NCI-H345 (cell line): ENCODE results near the gene C2orf42.
A peak's percentile ranks its signal among the peaks of the same experiment; 100 is the strongest.
"Not testable (repeated sequence)": the region's sequence is repeated elsewhere in the genome, so short reads cannot be mapped to it uniquely, and the experiment has no call there.

Experiments used
- DNase-seq: peaks from one replicate; lab custom pipeline; 2025; lab: John Stamatoyannopoulos, UW

C2orf42 gene

DNA sequence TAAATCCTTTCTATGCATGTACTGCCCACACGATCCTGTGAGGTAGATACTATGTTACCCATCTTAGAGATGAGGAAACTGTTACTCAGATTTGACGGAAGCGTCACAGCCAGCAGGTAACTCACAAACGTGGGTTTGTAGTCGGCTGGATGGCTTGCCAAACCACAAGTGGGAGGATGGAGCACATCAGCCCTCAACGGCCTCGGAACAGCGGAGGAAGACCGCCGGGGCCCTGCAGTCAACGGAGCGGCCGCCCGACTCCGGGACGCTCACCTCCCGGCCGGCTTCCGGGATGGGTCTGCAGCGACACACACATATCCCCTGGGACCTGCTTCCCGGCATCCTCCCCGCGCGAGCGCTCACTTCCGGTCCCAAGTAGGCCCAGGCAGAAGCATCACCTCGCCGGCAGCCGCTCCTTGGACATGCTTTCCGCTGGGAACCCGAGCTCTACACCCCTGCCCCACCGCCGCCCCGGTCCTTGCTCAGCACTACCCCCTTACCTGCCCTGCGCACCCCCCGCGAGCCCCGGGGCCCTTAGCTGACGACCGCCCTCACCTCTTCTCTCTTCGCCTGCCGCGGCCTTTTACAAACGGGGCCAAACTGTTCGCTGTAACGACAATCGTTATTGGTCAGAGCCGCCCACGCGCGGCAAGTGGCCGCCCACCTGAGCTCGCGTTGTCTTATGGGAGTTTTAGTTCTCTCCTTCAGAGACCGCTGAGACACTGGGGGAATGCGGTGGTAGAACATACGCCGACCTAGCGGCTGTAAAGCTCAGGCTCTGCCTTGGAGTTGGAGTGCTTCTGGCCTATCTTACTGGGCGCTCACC is at the start of gene C2orf42:
C2orf42 (minus strand) TSS at position 602 of the 826 bp plus-strand sequence. CDS start 9,034 bp downstream, outside the sequence.
- peak; percentile 97 for DNase-seq

DNA sequence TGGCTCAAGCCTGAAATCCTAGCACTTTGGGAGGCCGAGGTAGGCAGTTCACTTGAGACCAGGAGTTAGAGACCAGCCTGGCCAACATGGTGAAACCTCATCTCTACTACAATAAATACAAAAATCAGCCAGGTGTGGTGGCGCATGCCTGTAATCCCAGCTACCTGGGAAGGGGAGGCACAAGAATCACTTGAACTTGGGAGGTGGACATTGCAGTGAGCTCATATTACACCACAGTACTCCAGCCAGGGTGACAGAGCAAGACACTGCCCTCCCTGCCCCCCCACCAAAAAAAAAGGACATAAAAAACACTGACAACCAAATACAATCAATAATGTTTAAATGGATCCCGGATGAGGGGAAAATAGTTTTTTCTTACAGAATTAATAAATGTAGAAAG is 49.8 kb upstream of the C2orf42 start:
- no peak for DNase-seq

DNA sequence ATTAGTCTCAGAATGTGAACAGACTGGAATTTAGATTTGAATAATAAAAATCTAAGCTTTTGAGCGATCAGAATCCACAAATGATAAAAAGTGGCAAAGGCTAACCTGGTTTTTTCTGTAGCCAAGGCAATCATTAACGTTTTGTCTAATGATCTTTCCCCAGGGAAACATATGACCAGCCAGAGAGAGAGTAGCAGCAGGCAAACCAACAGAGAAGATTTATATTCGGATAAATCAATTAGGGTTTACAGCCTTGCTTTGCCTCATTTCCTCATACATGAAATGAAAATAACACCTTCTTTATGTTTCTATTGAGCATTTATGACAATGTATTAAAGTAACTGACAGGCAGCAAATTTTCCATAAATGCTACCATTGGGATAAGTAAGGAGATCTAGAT is 43.1 kb upstream of the C2orf42 start:
- no peak for DNase-seq

DNA sequence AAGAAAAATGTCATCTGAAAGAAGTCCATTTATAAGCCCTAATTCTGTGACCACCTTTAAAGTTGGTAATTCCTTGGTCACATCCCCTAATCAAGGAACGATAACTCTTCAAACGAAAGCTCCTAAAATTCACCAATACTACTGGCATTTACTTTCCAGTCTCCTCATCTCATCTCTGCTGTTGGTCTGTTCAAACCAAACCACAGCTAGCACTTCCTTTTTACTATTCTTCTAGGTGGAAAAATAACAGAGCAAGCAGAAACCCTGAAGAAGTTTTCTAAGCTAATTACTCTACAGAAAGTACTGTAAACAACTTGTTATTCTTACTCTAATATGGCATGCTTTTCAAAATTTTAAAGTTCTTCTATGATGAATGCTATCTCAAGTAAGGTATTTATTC is 36.0 kb upstream of the C2orf42 start:
- no peak for DNase-seq

DNA sequence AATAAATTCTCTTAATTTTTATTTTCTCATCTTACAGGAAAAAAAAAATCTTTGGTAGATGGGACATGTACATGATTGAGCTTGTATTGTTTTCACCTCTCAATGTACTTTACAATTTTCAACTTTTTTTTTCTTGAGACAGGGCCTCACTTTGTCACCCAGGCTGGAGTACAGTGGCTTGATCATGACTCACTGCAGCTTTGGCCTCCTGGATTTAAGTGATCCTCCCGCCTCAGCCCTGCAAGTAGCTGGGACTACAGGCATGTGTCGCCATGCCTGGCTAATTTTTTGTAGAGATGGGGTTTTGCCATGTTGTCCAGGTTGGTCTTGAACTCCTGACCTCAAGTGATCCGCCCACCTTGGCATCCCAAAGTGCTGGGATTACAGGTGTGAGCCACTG is 32.5 kb upstream of the C2orf42 start:
- not testable (repeated sequence) for DNase-seq

DNA sequence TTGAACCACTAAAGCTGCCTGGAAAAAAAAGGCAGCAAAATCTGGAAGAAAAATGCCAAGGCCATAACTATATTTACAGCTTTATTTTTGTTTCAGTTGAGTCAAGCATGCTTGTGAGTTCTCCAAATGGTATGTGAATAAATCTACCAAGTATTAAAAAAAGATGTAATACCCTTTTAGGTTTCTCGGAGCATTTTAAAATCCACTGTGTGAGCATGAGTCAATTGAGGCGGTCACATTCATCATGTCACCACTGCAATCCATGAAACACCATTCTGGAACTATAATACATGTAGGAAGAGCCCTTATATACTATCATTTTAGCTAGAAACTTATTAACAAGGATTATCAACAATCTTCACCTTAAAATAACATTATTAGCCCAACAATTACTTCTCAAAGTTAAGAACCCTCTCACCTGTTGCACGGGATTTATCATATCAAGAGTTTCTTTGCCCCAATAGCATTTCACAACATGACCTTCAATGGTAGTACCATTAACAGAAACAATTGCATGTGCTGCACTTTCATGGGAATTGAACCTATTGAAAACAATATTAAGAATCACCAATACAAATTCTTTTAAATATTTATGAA is 24.2 kb upstream of the C2orf42 start:
- no peak for DNase-seq

DNA sequence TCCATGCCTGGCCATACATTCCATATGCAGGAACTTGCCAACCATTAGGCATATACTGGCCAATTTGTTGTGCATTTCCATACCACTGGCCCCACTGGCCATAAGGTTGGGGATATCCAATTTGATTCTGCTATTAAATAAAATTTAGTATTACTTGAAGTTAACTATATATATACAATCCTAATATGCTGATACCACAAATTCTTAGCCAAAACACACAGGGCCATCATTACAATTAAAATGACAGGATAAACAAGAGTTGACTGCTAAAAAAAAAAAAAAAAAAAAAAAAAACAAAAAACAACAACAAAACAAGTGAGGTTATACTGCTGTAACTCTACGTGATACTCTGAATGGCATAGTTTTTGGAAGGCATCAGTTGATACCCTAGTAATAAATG is 23.5 kb upstream of the C2orf42 start:
- no peak for DNase-seq

DNA sequence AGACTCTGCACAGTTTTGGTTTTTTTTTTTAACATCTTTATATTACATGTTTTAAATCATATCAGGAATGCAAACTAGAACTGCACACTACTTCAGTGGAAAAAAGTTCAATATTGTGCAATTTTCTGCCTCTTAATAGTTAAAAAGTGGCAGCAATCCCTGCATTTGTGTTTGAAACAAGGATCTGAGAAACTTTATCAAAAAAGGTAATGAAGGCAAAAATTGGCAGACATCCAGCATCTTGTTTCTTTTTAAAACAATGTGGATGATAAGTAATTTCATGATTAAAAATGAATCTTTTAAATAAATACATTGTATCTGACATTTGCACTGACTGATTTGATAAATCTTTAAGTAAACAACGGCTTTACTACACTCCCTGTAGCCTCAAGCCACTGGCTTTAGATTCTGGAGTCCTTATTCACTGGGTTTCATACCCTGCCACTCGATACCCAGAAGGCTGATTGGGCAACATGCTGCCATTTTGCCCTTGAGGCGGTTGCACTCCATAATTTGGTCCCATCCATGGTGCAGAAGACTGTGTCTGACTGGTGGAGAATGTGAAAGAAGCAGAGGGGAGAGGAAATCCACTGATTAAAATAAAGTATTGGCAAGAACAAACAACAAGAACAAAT is 21.6 kb upstream of the C2orf42 start:
- DNase-seq = no peak

DNA sequence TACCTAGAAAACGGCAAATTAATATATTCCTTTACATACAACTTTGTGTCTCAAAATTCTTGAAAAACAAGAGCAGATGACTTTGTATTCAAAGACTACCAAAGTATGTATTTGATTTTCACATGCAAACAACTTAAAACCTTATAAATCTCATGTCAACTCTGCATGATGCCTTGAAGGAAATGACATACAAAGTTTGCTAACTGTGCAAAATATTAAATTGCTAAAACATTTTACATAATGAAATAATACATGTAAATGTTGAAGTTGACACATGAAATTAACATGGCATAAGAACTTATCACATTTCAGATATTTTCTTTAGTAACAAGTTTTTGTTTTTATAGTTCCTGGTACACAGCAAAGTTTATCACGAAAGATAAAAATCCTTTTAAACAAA is 20.8 kb upstream of the C2orf42 start:
- DNase-seq = no peak

DNA sequence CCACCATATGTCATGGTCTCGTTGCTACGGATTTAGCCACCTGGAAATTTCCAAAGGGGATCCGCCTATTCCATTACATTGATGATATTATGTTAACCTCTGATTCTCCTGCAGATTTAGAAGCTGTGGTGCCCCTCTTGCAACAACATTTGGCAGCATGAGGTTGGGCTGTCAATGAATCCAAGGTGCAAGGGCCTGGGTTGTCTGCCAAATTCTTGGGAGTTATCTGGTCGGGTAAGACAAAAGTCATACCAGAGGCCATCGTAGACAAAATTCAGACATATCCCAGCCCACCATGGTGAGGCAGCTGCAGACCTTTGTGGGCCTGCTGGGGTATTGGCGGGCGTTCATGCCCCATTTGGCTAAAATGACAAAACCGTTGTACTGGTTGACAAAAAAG is 13.6 kb upstream of the C2orf42 start:
- DNase-seq = no peak

DNA sequence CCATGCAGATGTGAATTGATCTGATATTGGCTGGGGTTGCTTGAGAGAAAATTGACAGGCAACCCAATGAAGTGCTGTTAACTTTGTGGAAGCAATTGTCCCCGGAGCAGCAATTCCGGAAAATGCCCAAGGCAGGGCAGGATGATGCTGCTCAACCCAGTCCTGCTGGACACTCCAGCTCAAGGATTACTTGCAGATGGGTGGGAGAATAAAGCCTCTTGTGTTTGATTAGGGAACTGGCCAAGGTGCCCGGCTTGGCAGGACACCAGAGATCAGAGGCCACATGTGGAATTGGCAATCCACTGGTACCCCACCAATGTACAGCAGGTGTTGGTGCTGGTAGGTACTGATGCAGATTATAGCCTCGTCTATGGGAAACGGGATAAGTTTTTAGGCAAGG is 12.3 kb upstream of the C2orf42 start:
- DNase-seq = no peak

DNA sequence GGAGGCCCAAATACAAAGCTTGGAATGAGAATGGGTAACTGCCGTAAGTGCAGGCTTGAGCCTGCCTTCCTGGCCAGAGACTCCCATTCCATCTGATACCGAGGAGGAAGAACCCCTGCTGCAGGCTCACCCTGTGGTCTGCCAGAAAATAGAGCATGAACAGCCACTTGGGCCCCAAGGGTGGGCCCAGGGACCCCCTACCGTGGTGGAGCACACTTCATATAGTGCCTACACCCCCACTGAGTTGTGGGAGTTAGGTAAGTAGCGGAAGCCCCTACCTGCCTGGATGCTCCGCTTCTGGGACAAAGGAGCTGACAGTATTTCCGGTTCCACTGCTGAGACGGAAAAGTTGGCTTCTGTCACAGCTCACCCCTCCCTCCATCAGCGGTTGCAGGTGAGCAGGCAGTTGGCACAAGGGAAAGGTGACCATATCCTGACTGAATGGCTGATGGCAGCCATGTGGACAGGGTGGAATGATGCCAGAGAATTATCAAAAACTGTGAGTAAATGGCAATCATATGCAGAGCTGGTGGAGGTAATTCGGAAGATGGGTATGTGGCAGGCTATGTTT is 11.5 kb upstream of the C2orf42 start:
- DNase-seq = no peak

DNA sequence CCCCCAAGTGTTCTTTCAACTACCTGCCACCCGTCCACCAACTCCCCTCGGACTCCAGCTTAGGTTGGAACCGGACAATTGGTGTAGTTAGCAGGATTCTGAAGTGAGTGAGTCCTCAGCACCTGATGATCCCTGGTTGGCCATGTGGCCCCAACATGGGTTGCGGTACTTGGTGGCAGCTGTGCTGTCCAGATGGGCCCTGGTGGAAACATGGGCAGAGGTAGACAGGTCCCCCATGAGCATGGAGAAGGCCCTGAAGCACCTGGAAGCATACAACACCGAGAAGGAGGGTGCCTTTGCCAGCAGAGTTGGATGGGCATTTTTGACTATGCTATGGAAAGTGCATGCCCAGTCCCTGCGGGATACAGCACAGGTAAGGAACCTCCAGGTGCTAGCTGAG is 11.0 kb upstream of the C2orf42 start:
- no peak for DNase-seq

DNA sequence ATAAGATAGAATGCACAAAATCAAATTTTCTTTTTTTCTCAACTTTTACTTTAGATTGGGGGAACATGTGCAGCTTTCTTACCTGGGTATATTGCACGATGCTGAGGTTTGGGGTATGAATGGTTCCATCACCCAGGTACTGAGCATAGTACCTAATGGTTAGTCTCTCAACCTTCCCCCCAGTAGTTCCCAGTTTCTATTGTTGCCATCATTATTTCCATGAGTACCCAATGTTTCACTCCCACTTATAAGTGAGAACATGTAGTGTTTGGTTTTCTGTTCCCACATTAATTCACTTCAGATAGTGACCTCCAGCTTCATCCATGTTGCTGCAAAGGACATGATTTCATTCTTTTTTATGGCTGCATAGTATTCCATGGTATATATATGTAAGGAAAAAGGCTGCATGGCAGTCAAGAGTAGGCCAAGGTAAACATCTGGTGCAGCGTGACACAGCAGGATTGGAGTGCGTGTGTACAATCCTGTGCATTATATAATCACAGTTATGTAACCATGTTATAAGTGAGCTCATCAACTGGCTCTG is 10.5 kb upstream of the C2orf42 start:
- no peak for DNase-seq

DNA sequence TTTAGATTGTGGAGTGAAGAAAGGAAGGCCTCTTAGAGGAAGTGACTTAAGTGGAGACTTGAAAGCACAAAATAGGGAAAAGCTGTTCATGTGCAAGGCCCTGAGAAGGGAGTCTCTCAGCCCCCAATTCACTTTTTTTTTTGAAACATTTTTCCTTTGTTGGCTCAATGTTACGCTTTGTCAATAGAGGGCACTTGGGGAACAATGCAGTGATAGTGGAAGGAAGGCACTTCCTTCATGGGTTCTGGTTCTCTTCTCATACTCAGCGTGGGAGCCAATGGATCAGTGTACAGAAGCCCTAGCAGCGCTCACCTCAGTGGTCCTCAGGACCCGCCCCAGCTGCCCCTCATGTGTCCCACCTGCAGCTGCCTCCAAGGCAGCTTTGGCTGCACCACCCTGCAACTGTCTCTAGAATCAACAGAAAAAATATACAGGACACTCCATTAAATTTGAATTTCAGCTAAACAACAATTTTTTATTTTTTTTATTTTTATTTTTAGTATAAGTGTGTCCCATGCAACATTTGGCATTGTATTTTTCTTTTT is 8.6 kb upstream of the C2orf42 start:
- DNase-seq = no peak

DNA sequence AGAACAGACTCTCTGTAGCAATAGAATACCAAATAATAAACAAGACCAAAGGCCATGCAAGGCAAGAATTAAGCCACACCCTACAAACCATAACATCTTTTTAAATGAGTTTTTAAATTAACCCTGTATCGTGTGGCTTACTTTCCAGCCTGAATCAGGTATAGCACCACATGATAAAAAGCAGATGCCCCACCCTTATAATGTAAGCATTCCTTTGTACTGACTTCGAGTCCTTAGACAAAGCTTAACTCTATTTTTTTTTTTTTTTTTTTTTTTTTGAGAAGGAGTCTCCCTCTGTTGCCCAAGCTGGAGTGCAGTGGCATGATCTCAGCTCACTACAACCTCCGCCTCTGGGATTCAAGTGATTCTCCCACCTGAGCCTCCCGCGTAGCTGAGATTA is 1.7 kb upstream of the C2orf42 start:
- DNase-seq = no peak

DNA sequence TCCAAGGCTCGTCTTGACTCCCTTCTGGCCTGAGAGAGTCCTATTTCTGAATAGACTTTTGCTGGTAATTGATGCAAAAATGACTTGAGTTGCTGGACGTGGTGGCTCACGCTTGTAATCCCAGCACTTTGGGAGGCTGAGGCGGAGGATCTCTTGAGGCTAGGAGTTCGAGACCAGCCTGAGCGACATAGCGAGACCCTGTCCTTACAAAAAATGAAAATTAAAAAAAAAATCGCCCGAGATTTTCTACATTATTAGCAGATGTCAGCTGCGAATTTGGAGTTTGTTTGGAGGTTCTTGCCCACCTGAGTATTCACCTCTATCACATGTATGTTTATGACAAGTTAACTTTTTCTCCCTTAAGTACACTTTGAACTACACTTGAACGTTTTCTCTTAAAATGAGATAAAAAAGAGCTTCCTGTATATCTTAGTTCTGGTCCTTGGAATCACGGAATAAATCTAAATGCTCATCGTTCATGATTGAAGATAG is 471 bp upstream of the C2orf42 start:
- no peak for DNase-seq

DNA sequence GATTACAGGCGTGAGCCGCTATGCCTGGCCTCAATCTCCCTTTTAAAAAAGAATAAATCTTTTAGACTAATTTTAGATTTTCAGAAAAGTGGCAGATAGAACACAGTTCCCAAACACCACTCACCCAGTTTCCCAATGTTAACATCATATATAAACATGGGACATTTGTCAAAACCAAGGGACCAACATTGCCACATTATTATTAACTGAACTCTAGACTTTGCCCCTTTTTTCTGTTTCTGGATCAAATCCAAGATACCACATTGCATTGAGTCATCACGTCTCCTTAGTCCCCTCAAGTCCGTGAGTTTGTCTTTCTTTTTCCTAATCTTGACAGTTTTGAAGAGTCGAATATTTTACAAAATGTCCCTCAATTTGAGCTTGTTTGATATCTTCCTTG is 2.4 kb downstream of the C2orf42 start:
- no peak for DNase-seq

DNA sequence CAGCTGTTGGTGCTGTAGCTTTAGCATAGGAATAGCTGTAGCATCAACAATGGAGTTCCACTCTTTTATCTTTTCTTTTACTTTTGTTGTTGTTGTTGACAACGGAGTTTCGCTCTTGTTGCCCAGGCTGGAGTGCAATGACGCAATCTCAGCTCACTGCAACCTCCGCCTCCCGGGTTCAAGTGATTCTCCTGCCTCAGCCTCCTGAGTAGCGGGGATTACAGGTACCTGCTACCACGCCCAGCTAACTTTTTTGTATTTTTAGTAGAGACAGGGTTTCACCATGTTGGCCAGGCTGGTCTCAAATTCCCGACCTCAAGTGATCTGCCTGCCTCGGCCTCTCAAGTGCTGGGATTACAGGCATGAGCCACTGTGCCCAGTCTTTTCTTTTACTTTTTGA is 3.6 kb downstream of the C2orf42 start:
- DNase-seq = not testable (repeated sequence)

DNA sequence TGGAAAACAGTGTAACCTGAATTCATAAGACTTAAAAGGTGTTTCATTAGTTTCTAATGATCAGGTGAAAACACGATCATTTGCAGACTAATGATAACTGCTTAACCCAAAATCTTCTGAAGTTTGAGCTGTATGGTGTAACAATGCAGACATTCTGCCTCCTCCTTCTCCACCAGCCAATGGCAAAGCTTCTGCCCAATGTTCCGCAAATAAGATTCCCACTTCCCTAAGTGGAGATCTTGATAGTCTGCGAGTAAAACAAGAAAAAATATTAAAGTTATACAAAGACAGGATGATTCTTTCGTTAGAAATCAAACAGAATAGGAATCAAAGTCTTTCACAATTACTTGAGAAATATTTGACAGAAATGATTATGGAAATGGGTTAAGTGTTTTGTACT is 8.1 kb downstream of the C2orf42 start:
- DNase-seq = no peak

DNA sequence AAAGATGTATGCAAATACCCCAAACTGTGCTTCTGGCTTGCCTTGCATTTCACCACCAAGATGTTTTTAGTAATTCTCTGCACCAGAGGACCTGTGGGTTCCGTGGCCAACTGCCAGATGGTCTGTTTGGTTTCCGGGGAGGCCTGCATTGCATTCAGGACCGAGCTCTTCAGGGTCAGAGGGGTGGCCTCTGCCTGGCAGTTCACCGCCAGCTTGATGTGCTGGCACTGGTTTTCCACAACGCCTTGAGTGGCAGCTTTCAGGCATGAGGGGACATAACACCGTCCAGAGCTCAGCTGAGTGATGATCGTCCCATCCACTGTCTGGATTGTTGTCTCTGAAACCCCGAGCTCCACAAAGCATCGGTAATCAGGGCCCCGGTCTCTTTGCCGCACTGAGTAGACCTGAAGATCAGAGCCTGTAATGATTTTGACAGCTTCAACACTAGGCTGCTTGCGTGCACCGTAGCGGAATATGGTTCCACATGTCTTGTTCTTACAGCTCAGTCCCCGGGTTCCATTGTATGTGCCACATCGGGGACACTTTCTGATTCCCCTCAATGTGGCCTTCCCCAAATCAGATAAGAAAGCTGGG is 9.4 kb downstream of the C2orf42 start:
- no peak for DNase-seq

DNA sequence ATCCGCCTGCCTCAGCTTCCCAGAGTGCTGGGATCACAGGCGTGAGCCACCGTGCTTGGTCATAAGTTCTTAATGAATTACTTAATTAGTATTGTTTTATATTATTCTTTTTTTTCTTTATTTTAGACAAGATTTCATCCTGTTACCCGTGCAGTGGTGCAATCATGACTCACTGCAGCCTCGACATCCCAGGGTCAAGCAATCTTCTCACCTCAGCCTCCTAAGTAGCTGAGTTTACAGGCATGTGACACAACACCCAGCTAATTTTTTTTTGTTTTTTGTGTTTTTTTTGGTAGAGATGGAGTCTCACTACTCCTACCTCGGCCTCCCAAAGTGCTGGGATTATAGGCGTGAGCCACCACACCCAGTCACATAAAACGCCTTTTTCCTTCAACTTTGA is 17.3 kb downstream of the C2orf42 start:
- no peak for DNase-seq
